ENCODE measurements around the gene TPH2.
A peak's percentile ranks its signal among the peaks of the same experiment; 100 is the strongest.

Gene TPH2

GRCh38 chr12:72010356-72010755, 71.7 kb downstream of the TPH2 start:
- no peak for TF ChIP-seq CTCF (IDR thresholded peaks at IDR 0.05; ENCODE audit: low read depth, low read length)
- DNase-seq (ENCODE audit: extremely low read depth, low read depth), result no peak

GRCh38 chr12:72011374-72011773, 72.7 kb downstream of the TPH2 start:
- DNase-seq (ENCODE audit: extremely low read depth, low read depth), result no peak
- TF ChIP-seq CTCF (IDR thresholded peaks at IDR 0.05; ENCODE audit: low read depth, low read length), result no peak

GRCh38 chr12:72012874-72013273, 74.2 kb downstream of the TPH2 start:
- no peak for TF ChIP-seq CTCF (IDR thresholded peaks at IDR 0.05; ENCODE audit: low read depth, low read length)
- DNase-seq (ENCODE audit: extremely low read depth, low read depth), result no peak

GRCh38 chr12:72015895-72016294, 77.2 kb downstream of the TPH2 start:
- no peak for TF ChIP-seq CTCF (IDR thresholded peaks at IDR 0.05; ENCODE audit: low read depth, low read length)
- no peak for DNase-seq (ENCODE audit: extremely low read depth, low read depth)

- TF ChIP-seq CTCF (IDR thresholded peaks at IDR 0.05; ENCODE audit: low read depth, low read length), result peak; percentile 84
- peak; percentile 49 for DNase-seq (ENCODE audit: extremely low read depth, low read depth)
These were observed 78.5 kb downstream of the TPH2 start for GRCh38 chr12:72017054-72017651.

- DNase-seq (ENCODE audit: extremely low read depth, low read depth), result no peak
- no peak for TF ChIP-seq CTCF (IDR thresholded peaks at IDR 0.05; ENCODE audit: low read depth, low read length)
These were observed 79.4 kb downstream of the TPH2 start for GRCh38 chr12:72018036-72018435.

- no peak for DNase-seq (ENCODE audit: extremely low read depth, low read depth)
- no peak for TF ChIP-seq CTCF (IDR thresholded peaks at IDR 0.05; ENCODE audit: low read depth, low read length)
These were observed 86.0 kb downstream of the TPH2 start for GRCh38 chr12:72024613-72025012.

Data from AG09319 (cell line).